Epithelial cell of proximal tubule (primary cell): ENCODE measurements around the gene KCNIP1. TPM values are rescaled to one million over a fixed set of nuclear protein-coding genes. Genes with fewer than 3 reads are reported as not detected.

Experiments used
- DNase-seq: peaks from one replicate; pipeline ENCODE4 v3.0.0-alpha.2; 2011; ENCODE audit warnings: low read depth
- H3K4me3 ChIP-seq: 2 replicates; pipeline ENCODE4 v1.5.1; 2011; ENCODE audit warnings: low read depth, mild to moderate bottlenecking, low read length
- CTCF ChIP-seq: conservative IDR thresholded peaks from 2 replicates; pipeline ENCODE4 v1.5.1; 2012; ENCODE audit warnings: low read depth, mild to moderate bottlenecking, low read length
- total RNA-seq: library from RNA; depleted of rRNA; stranded (reverse); fragments of >200 nt; gene quantifications from 2 replicates; pipeline ENCODE4 v1.2.3, GENCODE V29; 2015

The KCNIP1 gene
- total RNA-seq, 1 donor from 2014 or later, result 2.0 TPM

- DNase-seq, result no peak
- TF ChIP-seq CTCF, result no peak
- H3K4me3 ChIP-seq, result no peak overlapping the region
Measured at GRCh38 chr5:170746075-170746960, 242.5 kb downstream of the KCNIP1 start.

- no peak for TF ChIP-seq CTCF
- no peak for DNase-seq
- no peak overlapping the region for H3K4me3 ChIP-seq
Measured at GRCh38 chr5:170746961-170747340, 243.1 kb downstream of the KCNIP1 start.

- no peak for DNase-seq
- H3K4me3 ChIP-seq, result no peak overlapping the region
- TF ChIP-seq CTCF, result no peak
Measured at GRCh38 chr5:170747357-170747756, 243.5 kb downstream of the KCNIP1 start.

- no peak for DNase-seq
- peak; percentile 54 for TF ChIP-seq CTCF
- no peak overlapping the region for H3K4me3 ChIP-seq
Measured at GRCh38 chr5:170747851-170748250, 244.0 kb downstream of the KCNIP1 start.

- TF ChIP-seq CTCF, result no peak
- DNase-seq, result no peak
- H3K4me3 ChIP-seq, result no peak overlapping the region
Measured at GRCh38 chr5:170748951-170749471, 245.2 kb downstream of the KCNIP1 start.

- DNase-seq, result no peak
- no peak for TF ChIP-seq CTCF
- no peak overlapping the region for H3K4me3 ChIP-seq
Measured at GRCh38 chr5:170749911-170750431, 246.2 kb downstream of the KCNIP1 start.
